ENCODE measurements around the gene YAF2. TPM values are rescaled to one million over a fixed set of nuclear protein-coding genes. Genes with fewer than 3 reads are reported as not detected.

YAF2 gene
- total RNA-seq, 1 experiment from 2014 or later = 27.6 TPM

DNA sequence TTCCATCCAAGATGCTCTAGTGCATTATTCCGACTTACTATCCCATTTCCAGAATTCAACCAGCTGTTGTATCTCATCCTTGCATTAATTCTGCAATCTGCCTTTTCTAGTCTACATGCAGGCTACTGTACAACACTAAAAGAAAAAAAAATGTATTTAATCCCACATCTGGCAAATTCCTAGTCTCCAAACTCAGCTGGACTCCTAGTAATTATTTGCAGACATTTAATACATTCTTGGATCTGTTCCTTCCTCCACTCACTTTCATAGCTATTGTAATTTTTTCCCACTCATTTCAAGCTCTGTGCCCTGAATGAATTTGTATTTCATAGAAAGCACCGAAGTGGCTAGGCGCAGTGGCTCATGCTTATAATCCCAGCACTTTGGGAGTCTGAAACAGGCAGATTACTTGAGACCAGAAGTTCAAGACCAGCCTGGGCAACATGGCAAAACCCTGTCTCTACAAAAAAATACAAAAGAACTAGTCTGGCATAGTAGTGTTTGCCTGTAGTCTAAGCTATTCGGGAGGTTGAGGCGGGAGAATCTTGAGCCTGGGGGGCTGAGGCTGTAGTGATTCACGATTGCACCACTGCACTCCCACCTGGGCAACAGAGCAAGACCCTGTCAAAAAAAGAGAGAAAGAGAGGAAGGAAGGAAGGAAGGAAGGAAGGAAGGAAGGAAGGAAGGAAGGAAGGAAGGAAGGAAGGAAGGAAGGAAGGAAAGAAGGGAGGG lies 39.5 kb upstream of the YAF2 start:
- BruUV-seq (replicated peaks) = no TSS peak
- no peaks in the 10 kb centered on the region for H3K9me3 ChIP-seq (ENCODE audit: control insufficient read depth, insufficient read depth, low read depth, low read length)
- no peak for ATAC-seq
- H3K4me3 ChIP-seq (ENCODE audit: low read depth in 2 of 2, low read length in 2 of 2) = no peak overlapping the region
- intact Hi-C loops (cut with micrococcal nuclease; ENCODE audit: unreplicated experiment) (no loop called here), in situ Hi-C loops (cut with HindIII; ENCODE audit: low pct_unique_long_range_greater_than_20kb, low sequenced_read_pairs) (no loop called here)
- CTCF ChIA-PET = no interaction called here
- no peaks in the 10 kb centered on the region for H3K36me3 ChIP-seq (ENCODE audit: control insufficient read depth, insufficient read depth, low read length)
- no peak for DNase-seq (ENCODE audit: low read depth, low spot score)
- POLR2A ChIA-PET = no interaction called here
- H3K4me1 ChIP-seq (ENCODE audit: control insufficient read depth, insufficient read depth, low read length) = no peaks in the 10 kb centered on the region
- TF ChIP-seq, protein P1, sequence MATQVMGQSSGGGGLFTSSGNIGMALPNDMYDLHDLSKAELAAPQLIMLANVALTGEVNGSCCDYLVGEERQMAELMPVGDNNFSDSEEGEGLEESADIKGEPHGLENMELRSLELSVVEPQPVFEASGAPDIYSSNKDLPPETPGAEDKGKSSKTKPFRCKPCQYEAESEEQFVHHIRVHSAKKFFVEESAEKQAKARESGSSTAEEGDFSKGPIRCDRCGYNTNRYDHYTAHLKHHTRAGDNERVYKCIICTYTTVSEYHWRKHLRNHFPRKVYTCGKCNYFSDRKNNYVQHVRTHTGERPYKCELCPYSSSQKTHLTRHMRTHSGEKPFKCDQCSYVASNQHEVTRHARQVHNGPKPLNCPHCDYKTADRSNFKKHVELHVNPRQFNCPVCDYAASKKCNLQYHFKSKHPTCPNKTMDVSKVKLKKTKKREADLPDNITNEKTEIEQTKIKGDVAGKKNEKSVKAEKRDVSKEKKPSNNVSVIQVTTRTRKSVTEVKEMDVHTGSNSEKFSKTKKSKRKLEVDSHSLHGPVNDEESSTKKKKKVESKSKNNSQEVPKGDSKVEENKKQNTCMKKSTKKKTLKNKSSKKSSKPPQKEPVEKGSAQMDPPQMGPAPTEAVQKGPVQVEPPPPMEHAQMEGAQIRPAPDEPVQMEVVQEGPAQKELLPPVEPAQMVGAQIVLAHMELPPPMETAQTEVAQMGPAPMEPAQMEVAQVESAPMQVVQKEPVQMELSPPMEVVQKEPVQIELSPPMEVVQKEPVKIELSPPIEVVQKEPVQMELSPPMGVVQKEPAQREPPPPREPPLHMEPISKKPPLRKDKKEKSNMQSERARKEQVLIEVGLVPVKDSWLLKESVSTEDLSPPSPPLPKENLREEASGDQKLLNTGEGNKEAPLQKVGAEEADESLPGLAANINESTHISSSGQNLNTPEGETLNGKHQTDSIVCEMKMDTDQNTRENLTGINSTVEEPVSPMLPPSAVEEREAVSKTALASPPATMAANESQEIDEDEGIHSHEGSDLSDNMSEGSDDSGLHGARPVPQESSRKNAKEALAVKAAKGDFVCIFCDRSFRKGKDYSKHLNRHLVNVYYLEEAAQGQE (IDR thresholded peaks at IDR 0.05; ENCODE audit: insufficient read depth in 1 of 2, low read depth in 2 of 2, low read length in 1 of 2) = no peak
- no peak for TF ChIP-seq SIN3A (IDR thresholded peaks at IDR 0.05; ENCODE audit: borderline replicate concordance, insufficient read depth, low read depth, low read length)
- TF ChIP-seq TCF7L2 (IDR thresholded peaks at IDR 0.05; ENCODE audit: low read depth, low read length) = no peak
- TF ChIP-seq, protein P2, sequence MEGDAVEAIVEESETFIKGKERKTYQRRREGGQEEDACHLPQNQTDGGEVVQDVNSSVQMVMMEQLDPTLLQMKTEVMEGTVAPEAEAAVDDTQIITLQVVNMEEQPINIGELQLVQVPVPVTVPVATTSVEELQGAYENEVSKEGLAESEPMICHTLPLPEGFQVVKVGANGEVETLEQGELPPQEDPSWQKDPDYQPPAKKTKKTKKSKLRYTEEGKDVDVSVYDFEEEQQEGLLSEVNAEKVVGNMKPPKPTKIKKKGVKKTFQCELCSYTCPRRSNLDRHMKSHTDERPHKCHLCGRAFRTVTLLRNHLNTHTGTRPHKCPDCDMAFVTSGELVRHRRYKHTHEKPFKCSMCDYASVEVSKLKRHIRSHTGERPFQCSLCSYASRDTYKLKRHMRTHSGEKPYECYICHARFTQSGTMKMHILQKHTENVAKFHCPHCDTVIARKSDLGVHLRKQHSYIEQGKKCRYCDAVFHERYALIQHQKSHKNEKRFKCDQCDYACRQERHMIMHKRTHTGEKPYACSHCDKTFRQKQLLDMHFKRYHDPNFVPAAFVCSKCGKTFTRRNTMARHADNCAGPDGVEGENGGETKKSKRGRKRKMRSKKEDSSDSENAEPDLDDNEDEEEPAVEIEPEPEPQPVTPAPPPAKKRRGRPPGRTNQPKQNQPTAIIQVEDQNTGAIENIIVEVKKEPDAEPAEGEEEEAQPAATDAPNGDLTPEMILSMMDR (IDR thresholded peaks at IDR 0.05) = no peak
- TF ChIP-seq POLR2AphosphoS5 (IDR thresholded peaks at IDR 0.05; ENCODE audit: low read depth, low read length) = no peak
- H3K27ac ChIP-seq (ENCODE audit: low read length) = no peak overlapping the region
- H3K27me3 ChIP-seq (ENCODE audit: control insufficient read depth, insufficient read depth, low read length) = peaks cover 8% of the 10 kb centered on the region

DNA sequence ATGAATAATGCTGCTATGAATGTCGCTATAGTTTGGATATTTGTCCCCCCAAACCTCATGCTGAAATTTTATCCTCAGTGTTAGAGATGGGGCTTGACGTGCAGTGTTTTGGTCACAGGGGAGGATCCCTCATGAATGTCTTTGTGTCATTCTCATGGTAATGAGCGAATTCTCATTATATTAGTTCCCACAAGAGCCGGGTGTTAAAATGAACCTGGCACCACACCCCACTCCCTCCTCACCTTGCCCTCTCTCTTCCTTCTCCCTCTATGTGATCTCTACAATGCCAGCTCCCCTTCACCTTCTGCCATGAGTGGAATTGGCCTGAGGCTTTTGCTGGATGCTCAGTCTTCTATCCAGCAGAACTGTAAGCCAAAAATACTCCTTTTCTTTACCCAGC lies 37.5 kb upstream of the YAF2 start:
- no peaks in the 10 kb centered on the region for H3K9me3 ChIP-seq (ENCODE audit: control insufficient read depth, insufficient read depth, low read depth, low read length)
- peaks cover 5% of the 10 kb centered on the region for H3K27me3 ChIP-seq (ENCODE audit: control insufficient read depth, insufficient read depth, low read length)
- ATAC-seq (no peak), DNase-seq (ENCODE audit: low read depth, low spot score) (no peak)
- POLR2A ChIA-PET = no interaction called here
- in situ Hi-C loops (cut with HindIII; ENCODE audit: low pct_unique_long_range_greater_than_20kb, low sequenced_read_pairs) (no loop called here), intact Hi-C loops (cut with micrococcal nuclease; ENCODE audit: unreplicated experiment) (no loop called here)
- H3K36me3 ChIP-seq (ENCODE audit: control insufficient read depth, insufficient read depth, low read length) = no peaks in the 10 kb centered on the region
- H3K4me3 ChIP-seq (ENCODE audit: low read depth in 2 of 2, low read length in 2 of 2) = no peak overlapping the region
- H3K4me1 ChIP-seq (ENCODE audit: control insufficient read depth, insufficient read depth, low read length) = no peaks in the 10 kb centered on the region
- no peak overlapping the region for H3K27ac ChIP-seq (ENCODE audit: low read length)
- TF ChIP-seq SIN3A (IDR thresholded peaks at IDR 0.05; ENCODE audit: borderline replicate concordance, insufficient read depth, low read depth, low read length) (no peak), POLR2AphosphoS5 (IDR thresholded peaks at IDR 0.05; ENCODE audit: low read depth, low read length) (no peak), TCF7L2 (IDR thresholded peaks at IDR 0.05; ENCODE audit: low read depth, low read length) (no peak)
- TF ChIP-seq, protein P2 (IDR thresholded peaks at IDR 0.05) = no peak
- TF ChIP-seq, protein P1 (IDR thresholded peaks at IDR 0.05; ENCODE audit: insufficient read depth in 1 of 2, low read depth in 2 of 2, low read length in 1 of 2) = no peak
- CTCF ChIA-PET = no interaction called here
- BruUV-seq (replicated peaks) = no TSS peak

All from Panc1 (cell line).